H1 (cell line): ENCODE measurements around the gene MMP21. TPM values are rescaled to one million over a fixed set of nuclear protein-coding genes. Genes with fewer than 3 reads are reported as not detected.

ENCODE experiments used
- CTCF ChIA-PET: fragments of 300-600 bp; sonication (Branson Sonifier 250); formaldehyde crosslinking; loops from one replicate; lab custom pipeline; 2021; ENCODE audit not compliant: partially characterized antibody; lab: Charles Lee
- POLR2A ChIA-PET: fragments of 300-600 bp; sonication (Branson Sonifier 250); formaldehyde crosslinking; loops from one replicate; lab custom pipeline; 2021; ENCODE audit warnings: inconsistent platforms; ENCODE audit not compliant: partially characterized antibody; lab: Charles Lee
- DNase-seq, 2 experiments: peaks; one replicate each; pipeline versions ENCODE4 v3.0.0 to v3.0.0-alpha.2; 2010 to 2022; ENCODE audit warnings: low spot score in 2 of 2, low read depth in 1 of 2, mixed read lengths in 1 of 2
- FAIRE-seq: peaks from 2 replicates; lab custom pipeline; 2011; peaks lifted over from hg19 to GRCh38; lab: Jason Lieb, UNC
- H2AFZ ChIP-seq: 2 replicates; pipeline ENCODE4 v1.8.1; 2012; ENCODE audit warnings: low read length, inconsistent platforms
- H2AK5ac ChIP-seq: 2 replicates; pipeline ENCODE4 v1.6.1; 2013; ENCODE audit warnings: low read depth, low read length
- H2BK120ac ChIP-seq: replicated peaks from 2 replicates; pipeline ENCODE3; 2013; ENCODE audit warnings: low read depth, low read length, inconsistent platforms
- H2BK12ac ChIP-seq: 2 replicates; pipeline ENCODE4 v1.6.1; 2013; ENCODE audit warnings: low read depth, low read length
- H2BK15ac ChIP-seq: 2 replicates; pipeline ENCODE4 v1.6.1; 2013; ENCODE audit warnings: low read length
- H2BK20ac ChIP-seq: 2 replicates; pipeline ENCODE4 v1.6.1; 2013; ENCODE audit warnings: low read length
- H2BK5ac ChIP-seq: 2 replicates; pipeline ENCODE4 v1.6.1; 2013; ENCODE audit warnings: low read depth, low read length
- H3K14ac ChIP-seq: 2 replicates; pipeline ENCODE4 v1.6.1; 2013; ENCODE audit warnings: inconsistent platforms; ENCODE audit not compliant: insufficient read length
- H3K18ac ChIP-seq: 2 replicates; pipeline ENCODE4 v1.6.1; 2013; ENCODE audit warnings: low read length; ENCODE audit errors: extremely low read depth
- H3K23ac ChIP-seq: 2 replicates; pipeline ENCODE4 v1.6.1; 2013; ENCODE audit warnings: inconsistent platforms; ENCODE audit not compliant: insufficient read length
- H3K23me2 ChIP-seq: 2 replicates; pipeline ENCODE4 v1.6.1; 2013; ENCODE audit warnings: low read depth, low read length
- H3K27ac ChIP-seq: 2 replicates; pipeline ENCODE4 v1.6.1; 2011; ENCODE audit warnings: low read depth, low read length, inconsistent platforms
- H3K27me3 ChIP-seq, 4 experiments: replicated peaks in 1 of 4; 1 replicate in 1 of 4; 2 replicates in 3 of 4; pipeline versions ENCODE4 v1.6.1 to v1.8.1; 2011 to 2013; ENCODE audit warnings: low read length in 3 of 4, mild to moderate bottlenecking in 3 of 4, inconsistent platforms in 2 of 4, mixed read lengths in 2 of 4, moderate library complexity in 1 of 4; ENCODE audit not compliant: control insufficient read depth in 3 of 4, insufficient read depth in 3 of 4; ENCODE audit errors: extremely low read depth in 1 of 4
- H3K36me3 ChIP-seq, 4 experiments: 2 replicates each; pipeline versions ENCODE4 v1.6.1 to v1.8.1; 2011 to 2013; ENCODE audit warnings: mild to moderate bottlenecking in 4 of 4, low read length in 3 of 4, moderate library complexity in 2 of 4, control low read depth in 1 of 4, inconsistent platforms in 1 of 4; ENCODE audit not compliant: insufficient read depth in 4 of 4, control insufficient read depth in 2 of 4
- H3K4ac ChIP-seq: replicated peaks from 2 replicates; pipeline ENCODE3; 2013; ENCODE audit warnings: low read length, low read depth, mixed read lengths, inconsistent platforms; ENCODE audit not compliant: insufficient read length
- H3K4me1 ChIP-seq, 4 experiments: replicated peaks in 1 of 4; 1 replicate in 1 of 4; 2 replicates in 3 of 4; pipeline versions ENCODE4 v1.6.1 to v1.8.1; 2011 to 2013; ENCODE audit warnings: low read length in 3 of 4, inconsistent platforms in 2 of 4, mixed read lengths in 1 of 4; ENCODE audit not compliant: insufficient read depth in 4 of 4, control insufficient read depth in 3 of 4
- H3K4me2 ChIP-seq, 2 experiments: 2 replicates each; pipeline versions ENCODE4 v1.6.1 to v1.8.1; 2011 to 2013; ENCODE audit warnings: low read depth in 2 of 2, low read length in 2 of 2, control low read depth in 1 of 2, inconsistent platforms in 1 of 2, mild to moderate bottlenecking in 1 of 2; ENCODE audit not compliant: insufficient read depth in 1 of 2
- H3K4me3 ChIP-seq, 4 experiments: fragments of 200-600, 300-600 bp in 1 of 4; sonication (generic), shearing (Covaris generic), sonication (Bioruptor Twin) in 1 of 4; 2 replicates each; pipeline versions ENCODE4 v1.5.1 to v1.8.1; 2011 to 2016; ENCODE audit warnings: low read length in 4 of 4, low read depth in 3 of 4, control low read depth in 2 of 4, inconsistent platforms in 2 of 4, mild to moderate bottlenecking in 2 of 4, mixed read lengths in 1 of 4, moderate library complexity in 1 of 4; ENCODE audit not compliant: insufficient read depth in 2 of 4; ENCODE audit errors: extremely low read depth in 1 of 4
- H3K56ac ChIP-seq: replicated peaks from 2 replicates; pipeline ENCODE3; 2013; ENCODE audit warnings: low read depth, mild to moderate bottlenecking, mixed read lengths, low read length, inconsistent platforms; ENCODE audit not compliant: insufficient read length
- H3K79me1 ChIP-seq: 2 replicates; pipeline ENCODE4 v1.6.1; 2013; ENCODE audit warnings: low read depth, low read length, control low read depth
- H3K79me2 ChIP-seq, 2 experiments: 2 replicates each; pipeline versions ENCODE4 v1.6.1 to v1.8.1; 2012 to 2013; ENCODE audit warnings: low read length in 2 of 2, mild to moderate bottlenecking in 2 of 2, inconsistent platforms in 1 of 2; ENCODE audit not compliant: insufficient read depth in 2 of 2, control insufficient read depth in 1 of 2
- H3K9ac ChIP-seq, 4 experiments: replicated peaks in 1 of 4; 1 replicate in 1 of 4; 2 replicates in 3 of 4; pipeline versions ENCODE4 v1.6.1 to v1.8.1; 2011 to 2013; ENCODE audit warnings: low read depth in 3 of 4, low read length in 3 of 4, control low read depth in 2 of 4, mild to moderate bottlenecking in 2 of 4, moderate library complexity in 2 of 4, inconsistent platforms in 1 of 4; ENCODE audit errors: extremely low read depth in 1 of 4
- H3K9me3 ChIP-seq, 2 experiments: 2 replicates each; pipeline versions ENCODE4 v1.6.1 to v1.8.1; 2012 to 2013; ENCODE audit warnings: mild to moderate bottlenecking in 2 of 2, moderate library complexity in 2 of 2, control low read depth in 1 of 2, inconsistent platforms in 1 of 2, low read depth in 1 of 2, low read length in 1 of 2, mixed read lengths in 1 of 2; ENCODE audit not compliant: insufficient read depth in 2 of 2
- H4K20me1 ChIP-seq, 2 experiments: replicated peaks in 1 of 2; 2 replicates each; pipeline versions ENCODE3 to v1.8.1; 2011 to 2013; ENCODE audit warnings: inconsistent platforms in 2 of 2, low read length in 2 of 2, mild to moderate bottlenecking in 1 of 2; ENCODE audit not compliant: insufficient read depth in 2 of 2, control insufficient read depth in 1 of 2
- H4K5ac ChIP-seq: 2 replicates; pipeline ENCODE4 v1.6.1; 2013; ENCODE audit warnings: low read length, low read depth, mixed read lengths, inconsistent platforms; ENCODE audit not compliant: insufficient read length
- H4K8ac ChIP-seq: 2 replicates; pipeline ENCODE4 v1.8.0; 2013; ENCODE audit warnings: mild to moderate bottlenecking, moderate library complexity, low read length, inconsistent platforms; ENCODE audit not compliant: insufficient read depth; ENCODE audit errors: extremely low read depth
- H4K91ac ChIP-seq: replicated peaks from 2 replicates; pipeline ENCODE3; 2013; ENCODE audit warnings: low read length, mixed read lengths, inconsistent platforms; ENCODE audit not compliant: insufficient read length
- TAF7 ChIP-seq: optimal IDR thresholded peaks from 2 replicates; pipeline ENCODE3; 2011; ENCODE audit warnings: low read depth, mild to moderate bottlenecking, inconsistent platforms, low read length, moderate library complexity, borderline replicate concordance
- WGBS, 2 experiments: shearing (Covaris generic) in 1 of 2; methylation state at CpG; one replicate each; pipeline versions ENCODE4 v1.1.6 to v1.1.7; 2013 to 2015; ENCODE audit warnings: low lambda C conversion rate in 2 of 2, mixed read lengths in 2 of 2, inconsistent platforms in 1 of 2, low coverage in 1 of 2, missing lambda C conversion rate in 1 of 2; ENCODE audit not compliant: insufficient replicate concordance in 2 of 2, insufficient coverage in 1 of 2, insufficient read length in 1 of 2; ENCODE audit errors: extremely low coverage in 1 of 2, missing lambda C conversion rate in 1 of 2; 5-methylcytosine and 5-hydroxymethylcytosine counted together
- polyA plus RNA-seq, 7 experiments: library from polyadenylated mRNA; depleted of rRNA in 3 of 7; stranded (reverse) in 5 of 7; unstranded in 2 of 7; fragments of >200 nt in 5 of 7; fragments of 200-250 nt in 2 of 7; gene quantifications; 1 replicate in 5 of 7; 2 replicates in 1 of 7; 4 replicates in 1 of 7; pipeline versions ENCODE4 v1.2.1 to v1.2.3, GENCODE V29; 2011 to 2013; ENCODE audit warnings: missing spikeins in 2 of 7, mixed read lengths in 2 of 7
- total RNA-seq: library from RNA; stranded (reverse); fragmentation: NEBNext Ultra II Directional; extraction: Animal tissue kit (Norgen Biotek cat#: 25700); gene quantifications from 2 replicates; pipeline ENCODE4 v1.2.1, GENCODE V29; 2021

The MMP21 gene
- total and polyA plus RNA-seq, 2 of the 8 experiments (the other 6 are each of a cell fraction or from before 2014, with no cell fraction given) = not detected

DNA sequence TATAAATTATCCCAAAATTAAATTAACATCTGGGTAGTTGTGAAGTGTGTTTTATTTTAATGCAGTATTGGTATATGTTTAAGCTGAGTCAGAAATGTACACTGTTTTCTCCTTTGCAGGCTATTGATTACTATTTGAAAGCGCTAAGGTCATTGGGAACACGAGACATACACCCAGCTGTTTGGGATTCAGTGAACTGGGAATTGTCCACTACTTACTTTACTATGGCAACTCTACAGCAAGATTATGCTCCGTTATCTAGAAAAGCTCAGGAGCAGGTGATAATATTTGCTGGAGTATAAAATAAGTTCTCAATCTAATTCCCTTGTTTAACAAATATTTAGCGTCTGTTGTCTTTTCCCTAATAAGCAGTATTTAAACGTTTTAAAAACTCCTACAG, 28.2 kb downstream of the MMP21 start:
- H3K4ac ChIP-seq = no peak overlapping the region
- H2AFZ ChIP-seq = no peak overlapping the region
- H3K4me1 ChIP-seq = no peaks in the 10 kb centered on the region
- no peak overlapping the region for H4K5ac ChIP-seq
- POLR2A ChIA-PET = interaction anchor here (1.2 to 1.7 kb wide), 2 partner anchors 9 to 41 kb away, joined by 3 to 8 read pairs; no protein-coding TSS in a partner anchor
- no peak overlapping the region for H2AK5ac ChIP-seq
- H3K79me2 ChIP-seq = no peaks in the 10 kb centered on the region
- no peak for TF ChIP-seq TAF7
- TF ChIP-seq, all 59 proteins: peak for 0
- FAIRE-seq (no peak), DNase-seq (no peak)
- WGBS, 2 experiments = 93% methylated on average over 5 of the region's 5 CpGs; no CpG with 5 or more reads in 1 of the 2 experiments
- Histone ChIP-seq H3K27me3 (no peaks in the 10 kb centered on the region), H2BK120ac (no peak overlapping the region), H3K27ac (no peak overlapping the region), H3K14ac (no peak overlapping the region), H2BK20ac (no peak overlapping the region), H4K8ac (no peak overlapping the region), H3K9ac (no peak overlapping the region), H3K18ac (no peak overlapping the region), H3K4me2 (no peak overlapping the region), H3K23ac (no peak overlapping the region), H4K20me1 (peaks cover 1 to 2% of the 10 kb centered on the region in 2 experiments), H3K79me1 (no peaks in the 10 kb centered on the region; the same call in 1 of the 2 replicates), H3K9me3 (no peaks in the 10 kb centered on the region), H2BK5ac (no peak overlapping the region), H4K91ac (no peak overlapping the region), H3K23me2 (0 out of 2 replicates have a peak, but pooled peaks cover 3% of the 10 kb centered on the region), H2BK12ac (no peak overlapping the region), H3K36me3 (peaks cover 20 to 87% (median 66%) of the 10 kb centered on the region in 4 experiments), H2BK15ac (no peak overlapping the region), H3K4me3 (no peak overlapping the region), H3K56ac (no peak overlapping the region)
- CTCF ChIA-PET = interaction anchor here (0.6 to 1.6 kb wide), 2 partner anchors 11 to 16 kb away, joined by 3 to 4 read pairs; no protein-coding TSS in a partner anchor
